NCI-H82 treated with DMSO at 0.1 percent for 48 hours (cell line): ENCODE data around the gene PHF19.

Source experiments
- DNase-seq: peaks from one replicate; lab custom pipeline; 2025; ENCODE audit not compliant: unreplicated experiment; lab: John Stamatoyannopoulos, UW

The PHF19 gene

GRCh38 chr9:120914396-120914795 is 37.4 kb upstream of the PHF19 start:
- no peak for DNase-seq

- no peak for DNase-seq
Observed at GRCh38 chr9:120913647-120914264, 36.8 kb upstream of the PHF19 start.

- DNase-seq, result no peak
Observed at GRCh38 chr9:120912958-120913646, 36.1 kb upstream of the PHF19 start.

GRCh38 chr9:120911295-120911837 is 34.4 kb upstream of the PHF19 start:
- no peak for DNase-seq

GRCh38 chr9:120910643-120911042 is 33.7 kb upstream of the PHF19 start:
- no peak for DNase-seq

- no peak for DNase-seq
Observed at GRCh38 chr9:120909904-120910303, 32.9 kb upstream of the PHF19 start.

GRCh38 chr9:120905315-120906164 is 28.6 kb upstream of the PHF19 start:
- DNase-seq, result no peak

GRCh38 chr9:120904978-120905301 is 28.0 kb upstream of the PHF19 start:
- DNase-seq, result no peak

GRCh38 chr9:120904061-120904977 is 27.3 kb upstream of the PHF19 start:
- no peak for DNase-seq

- DNase-seq, result no peak
Observed at GRCh38 chr9:120902569-120903535, 25.9 kb upstream of the PHF19 start.

GRCh38 chr9:120901755-120902568 is 25.0 kb upstream of the PHF19 start:
- DNase-seq, result no peak

GRCh38 chr9:120900824-120901223 is 23.8 kb upstream of the PHF19 start:
- DNase-seq, result no peak

GRCh38 chr9:120899490-120900068 is 22.6 kb upstream of the PHF19 start:
- DNase-seq, result no peak

- DNase-seq, result no peak
Observed at GRCh38 chr9:120898396-120898795, 21.4 kb upstream of the PHF19 start.

GRCh38 chr9:120895951-120896350 is 19.0 kb upstream of the PHF19 start:
- DNase-seq, result no peak

GRCh38 chr9:120894321-120895148 is 17.5 kb upstream of the PHF19 start:
- no peak for DNase-seq

- no peak for DNase-seq
Observed at GRCh38 chr9:120893611-120894307, 16.8 kb upstream of the PHF19 start.
